NCI-H2029 (cell line): ENCODE results near the gene BCAP31.
"Not testable (repeated sequence)": the region's sequence is repeated elsewhere in the genome, so short reads cannot be mapped to it uniquely, and the experiment has no call there.

ENCODE experiments used
- DNase-seq: peaks from one replicate; lab custom pipeline; 2025; lab: John Stamatoyannopoulos, UW

BCAP31 gene

GRCh38 chrX:153734871-153735270, 10.7 kb upstream of the BCAP31 start:
- DNase-seq: no peak

GRCh38 chrX:153733651-153734240, 9.6 kb upstream of the BCAP31 start:
- no peak for DNase-seq

- DNase-seq: no peak
These were observed 8.2 kb upstream of the BCAP31 start for GRCh38 chrX:153732401-153732800.

GRCh38 chrX:153731845-153732215, 7.6 kb upstream of the BCAP31 start:
- no peak for DNase-seq

GRCh38 chrX:153731117-153731844, 7.1 kb upstream of the BCAP31 start:
- DNase-seq: no peak

GRCh38 chrX:153730115-153730514, 5.9 kb upstream of the BCAP31 start:
- DNase-seq: not testable (repeated sequence)

- DNase-seq: no peak
These were observed 4.9 kb upstream of the BCAP31 start for GRCh38 chrX:153728951-153729631.

GRCh38 chrX:153728095-153728494, 3.9 kb upstream of the BCAP31 start:
- DNase-seq: no peak

GRCh38 chrX:153727123-153727931, 3.1 kb upstream of the BCAP31 start:
- peak; percentile 60 for DNase-seq

- peak; percentile 32 for DNase-seq
These were observed 2.3 kb upstream of the BCAP31 start for GRCh38 chrX:153726286-153727122.

- DNase-seq: no peak
These were observed 1.7 kb upstream of the BCAP31 start for GRCh38 chrX:153725832-153726285.

- no peak for DNase-seq
These were observed 1.0 kb upstream of the BCAP31 start for GRCh38 chrX:153725039-153725831.

GRCh38 chrX:153723351-153724251, 586 bp downstream of the BCAP31 start:
- no peak for DNase-seq

- DNase-seq: no peak
These were observed 1.4 kb downstream of the BCAP31 start for GRCh38 chrX:153722704-153723350.

GRCh38 chrX:153719701-153720100, 4.5 kb downstream of the BCAP31 start:
- DNase-seq: no peak

GRCh38 chrX:153719238-153719637, 4.9 kb downstream of the BCAP31 start:
- no peak for DNase-seq

- DNase-seq: no peak
These were observed 6.7 kb downstream of the BCAP31 start for GRCh38 chrX:153717445-153717844.

GRCh38 chrX:153714256-153714655, 9.9 kb downstream of the BCAP31 start:
- DNase-seq: no peak
